Thyroid gland (tissue), 4 donors: ENCODE measurements around the gene OR5V1.

Experiments used
- POLR2A ChIP-seq, 2 donors: fragments of 450-650 bp; IDR thresholded peaks; one replicate each; pipeline ENCODE4 v1.6.1; 2017; ENCODE audit warnings: antibody characterized with exemption in 2 of 2, mild to moderate bottlenecking in 2 of 2, moderate library complexity in 1 of 2
- TF ChIP-seq, protein P1 (sequence below), 6 experiments: fragments of 200-600 bp in 3 of 6; fragments of 450-650 bp in 3 of 6; sonication (generic) in 3 of 6; IDR thresholded peaks; one replicate each; pipeline ENCODE4 v1.5.1; 2016 to 2019; ENCODE audit warnings: antibody characterized with exemption in 6 of 6, mild to moderate bottlenecking in 2 of 6, inconsistent platforms in 1 of 6, moderate library complexity in 1 of 6

DNA sequence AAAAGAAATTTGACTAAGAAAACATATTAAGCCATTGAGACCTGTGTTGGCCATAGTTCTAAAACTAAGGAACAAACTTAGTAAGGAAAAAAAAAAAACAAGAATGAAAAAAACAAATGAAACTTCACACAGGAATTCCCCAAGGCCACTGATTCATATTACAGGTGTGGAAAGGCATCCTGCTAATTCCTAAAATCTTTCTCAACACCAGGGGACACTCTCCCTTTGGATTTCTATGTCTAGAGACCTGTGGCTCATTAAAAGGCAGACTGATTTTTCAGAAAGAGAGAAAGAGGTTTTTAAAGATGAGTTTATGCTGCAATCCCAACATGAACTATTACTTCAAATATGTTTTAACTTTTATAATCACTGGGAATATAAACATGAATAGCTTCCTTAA lies 45.9 kb upstream of the OR5V1 start, which contains the start of gene OR12D1:
- no peak for TF ChIP-seq POLR2A (IDR thresholded peaks at IDR 0.05)
- TF ChIP-seq, protein P1, sequence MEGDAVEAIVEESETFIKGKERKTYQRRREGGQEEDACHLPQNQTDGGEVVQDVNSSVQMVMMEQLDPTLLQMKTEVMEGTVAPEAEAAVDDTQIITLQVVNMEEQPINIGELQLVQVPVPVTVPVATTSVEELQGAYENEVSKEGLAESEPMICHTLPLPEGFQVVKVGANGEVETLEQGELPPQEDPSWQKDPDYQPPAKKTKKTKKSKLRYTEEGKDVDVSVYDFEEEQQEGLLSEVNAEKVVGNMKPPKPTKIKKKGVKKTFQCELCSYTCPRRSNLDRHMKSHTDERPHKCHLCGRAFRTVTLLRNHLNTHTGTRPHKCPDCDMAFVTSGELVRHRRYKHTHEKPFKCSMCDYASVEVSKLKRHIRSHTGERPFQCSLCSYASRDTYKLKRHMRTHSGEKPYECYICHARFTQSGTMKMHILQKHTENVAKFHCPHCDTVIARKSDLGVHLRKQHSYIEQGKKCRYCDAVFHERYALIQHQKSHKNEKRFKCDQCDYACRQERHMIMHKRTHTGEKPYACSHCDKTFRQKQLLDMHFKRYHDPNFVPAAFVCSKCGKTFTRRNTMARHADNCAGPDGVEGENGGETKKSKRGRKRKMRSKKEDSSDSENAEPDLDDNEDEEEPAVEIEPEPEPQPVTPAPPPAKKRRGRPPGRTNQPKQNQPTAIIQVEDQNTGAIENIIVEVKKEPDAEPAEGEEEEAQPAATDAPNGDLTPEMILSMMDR (IDR thresholded peaks at IDR 0.05) = no peak
